OCI-LY7 (cell line): ENCODE data around the gene MAP3K19. TPM values are rescaled to one million over a fixed set of nuclear protein-coding genes. Genes with fewer than 3 reads are reported as not detected.
A peak's percentile ranks its signal among the peaks of the same experiment; 100 is the strongest.

Experiments
- BruUV-seq: library from RNA; stranded (reverse); fragments of 400-500 nt; replicated peaks from 2 replicates; lab custom pipeline; 2021; lab: Mats Ljungman, UMichigan
- CTCF ChIA-PET: fragments of 300-600 bp; sonication (Branson Sonifier 250); formaldehyde crosslinking; loops from one replicate; lab custom pipeline; 2022; ENCODE audit warnings: antibody characterized with exemption; ENCODE audit not compliant: unreplicated experiment; lab: Charles Lee
- POLR2A ChIA-PET: fragments of 300-600 bp; sonication (Branson Sonifier 250); formaldehyde crosslinking; loops from one replicate; lab custom pipeline; 2022; ENCODE audit warnings: antibody characterized with exemption; lab: Charles Lee
- DNase-seq: peaks from one replicate; pipeline ENCODE4 v3.0.0-alpha.2; 2015; ENCODE audit warnings: low spot score
- H2AFZ ChIP-seq: fragments of 200-600 bp; sonication (generic), shearing (Covaris generic); 2 replicates; pipeline ENCODE4 v1.6.1; 2014; ENCODE audit warnings: mild to moderate bottlenecking, antibody characterized with exemption, low read length, moderate library complexity
- H3K27ac ChIP-seq: fragments of 200-600 bp; sonication (generic); 2 replicates; pipeline ENCODE4 v1.5.1; 2014; ENCODE audit warnings: mixed run types, low read depth, mild to moderate bottlenecking, moderate library complexity, low read length, inconsistent platforms; ENCODE audit not compliant: poor library complexity, severe bottlenecking
- H3K36me3 ChIP-seq: fragments of 200-600 bp; sonication (generic); 2 replicates; pipeline ENCODE4 v1.6.1; 2014; ENCODE audit warnings: mild to moderate bottlenecking, antibody characterized with exemption, low read length, moderate library complexity, mixed read lengths; ENCODE audit not compliant: insufficient read depth
- H3K4me1 ChIP-seq: fragments of 200-600 bp; sonication (generic); 2 replicates; pipeline ENCODE4 v1.5.1; 2014; ENCODE audit warnings: mild to moderate bottlenecking, low read length; ENCODE audit not compliant: insufficient read depth, poor library complexity, severe bottlenecking
- H3K4me2 ChIP-seq: fragments of 200-600 bp; sonication (generic); 2 replicates; pipeline ENCODE4 v1.6.1; 2014; ENCODE audit warnings: mild to moderate bottlenecking, low read length
- H3K4me3 ChIP-seq: fragments of 200-600 bp; sonication (generic); 2 replicates; pipeline ENCODE4 v1.5.1; 2014; ENCODE audit warnings: mild to moderate bottlenecking, low read depth, low read length; ENCODE audit not compliant: poor library complexity, severe bottlenecking
- H3K79me2 ChIP-seq: fragments of 200-600 bp; sonication (generic); 2 replicates; pipeline ENCODE4 v1.6.1; 2016; ENCODE audit warnings: low read depth, mild to moderate bottlenecking, low read length, moderate library complexity, mixed read lengths; ENCODE audit not compliant: insufficient read depth
- H3K9me2 ChIP-seq: fragments of 200-600 bp; sonication (generic); 2 replicates; pipeline ENCODE4 v1.6.1; 2016; ENCODE audit warnings: mild to moderate bottlenecking, low read length, mixed read lengths; ENCODE audit not compliant: insufficient read depth
- H3K9me3 ChIP-seq: fragments of 200-600 bp; sonication (generic); 2 replicates; pipeline ENCODE4 v1.6.1; 2014; ENCODE audit warnings: mild to moderate bottlenecking, mixed run types, low read length, mixed read lengths
- H4K20me1 ChIP-seq: fragments of 200-600 bp; sonication (generic); 2 replicates; pipeline ENCODE4 v1.6.1; 2014; ENCODE audit warnings: mild to moderate bottlenecking, antibody characterized with exemption, low read length, moderate library complexity, mixed read lengths; ENCODE audit not compliant: insufficient read depth
- CTCF ChIP-seq: fragments of 200-600 bp; sonication (generic); conservative IDR thresholded peaks from 2 replicates; pipeline ENCODE4 v1.5.1; 2014; ENCODE audit warnings: mild to moderate bottlenecking, antibody characterized with exemption, low read length, moderate library complexity, mixed read lengths
- EZH2phosphoT487 ChIP-seq: fragments of 200-600 bp; sonication (generic); IDR thresholded peaks from 2 replicates; pipeline ENCODE4 v1.6.1; 2018; ENCODE audit warnings: low read depth, borderline replicate concordance, mild to moderate bottlenecking, mixed run types, antibody characterized with exemption, low read length, moderate library complexity, mixed read lengths
- intact Hi-C: fragments of 100-400 bp; cut with micrococcal nuclease; formaldehyde crosslinking; loops from one replicate; pipeline ENCODE4 v1.10.0; 2022; ENCODE audit not compliant: unreplicated experiment
- total RNA-seq, 2 experiments: library from RNA; depleted of rRNA in 1 of 2; stranded (reverse); fragments of >200 nt in 1 of 2; shearing (Covaris generic) in 1 of 2; gene quantifications; 2 replicates each; pipeline ENCODE4 v1.2.3, GENCODE V29; 2014 to 2022

MAP3K19 gene
- total RNA-seq, 2 experiments from 2014 or later = not detected

- no peaks in the 10 kb centered on the region for H3K9me2 ChIP-seq
- H3K27ac ChIP-seq = no peak overlapping the region
- H3K4me1 ChIP-seq = peaks cover 26% of the 10 kb centered on the region
- intact Hi-C loops = loop anchor here (5.0 to 10.0 kb wide), 4 partner anchors 202 to 1344 kb away; partner anchors contain the start of gene UBXN4
- BruUV-seq = no TSS peak
- ChIA-PET POLR2A (interaction anchor here (0.6 to 1.7 kb wide), 5 partner anchors 9 to 1203 kb away, joined by 3 to 5 read pairs (median 3); no protein-coding TSS in a partner anchor), CTCF (no interaction called here)
- peaks cover 35% of the 10 kb centered on the region for H3K79me2 ChIP-seq
- TF ChIP-seq EZH2phosphoT487 (no peak), CTCF (no peak)
- H3K9me3 ChIP-seq = no peaks in the 10 kb centered on the region
- peaks cover 16% of the 10 kb centered on the region for H4K20me1 ChIP-seq
- DNase-seq = no peak
- H3K4me2 ChIP-seq = no peak overlapping the region
- H2AFZ ChIP-seq = peak overlapping the region; percentile 54; the same call in 1 of the 2 replicates
- H3K4me3 ChIP-seq = no peak overlapping the region
- peaks cover 19% of the 10 kb centered on the region for H3K36me3 ChIP-seq
These were observed 3.4 kb upstream of the MAP3K19 start for GRCh38 chr2:135050684-135051083.

- CTCF ChIA-PET = interaction anchor here (0.6 kb wide), 1 partner anchor 231 kb away, joined by 3 read pairs; no protein-coding TSS in a partner anchor
- H3K4me3 ChIP-seq = no peak overlapping the region
- H4K20me1 ChIP-seq = peaks cover 16% of the 10 kb centered on the region
- H3K9me2 ChIP-seq = no peaks in the 10 kb centered on the region
- TF ChIP-seq CTCF (no peak), EZH2phosphoT487 (no peak)
- POLR2A ChIA-PET = interaction anchor here (0.6 to 1.7 kb wide), 5 partner anchors 9 to 21 kb away, joined by 3 to 5 read pairs (median 4); no protein-coding TSS in a partner anchor
- peaks cover 23% of the 10 kb centered on the region for H3K4me1 ChIP-seq
- intact Hi-C loops = loop anchor here (5.0 to 10.0 kb wide), 4 partner anchors 202 to 1345 kb away; partner anchors contain the start of gene UBXN4
- peaks cover 14% of the 10 kb centered on the region for H3K36me3 ChIP-seq
- no peaks in the 10 kb centered on the region for H3K9me3 ChIP-seq
- no peak overlapping the region for H3K27ac ChIP-seq
- no TSS peak for BruUV-seq
- no peak for DNase-seq
- H3K79me2 ChIP-seq = peaks cover 30% of the 10 kb centered on the region
- H3K4me2 ChIP-seq = no peak overlapping the region
- peak overlapping the region; percentile 54; the same call in 1 of the 2 replicates for H2AFZ ChIP-seq
These were observed 2.9 kb upstream of the MAP3K19 start for GRCh38 chr2:135050132-135050531.

- ChIA-PET CTCF (no interaction called here), POLR2A (interaction anchor here (0.6 kb wide), 1 partner anchor 9 kb away, joined by 3 read pairs; no protein-coding TSS in a partner anchor)
- Histone ChIP-seq H2AFZ (no peak overlapping the region), H3K9me3 (no peaks in the 10 kb centered on the region), H3K36me3 (no peaks in the 10 kb centered on the region), H4K20me1 (no peaks in the 10 kb centered on the region), H3K4me1 (peaks cover 4% of the 10 kb centered on the region), H3K79me2 (peaks cover 10% of the 10 kb centered on the region), H3K4me2 (no peak overlapping the region), H3K9me2 (no peaks in the 10 kb centered on the region), H3K27ac (no peak overlapping the region), H3K4me3 (no peak overlapping the region)
- no TSS peak for BruUV-seq
- intact Hi-C loops = no loop called here
- TF ChIP-seq EZH2phosphoT487 (no peak), CTCF (no peak)
- no peak for DNase-seq
These were observed 875 bp upstream of the MAP3K19 start for GRCh38 chr2:135048122-135048521.
